GM12872 (cell line): Measurements from ENCODE around the gene MTR.

Experiments
- CTCF ChIP-seq: IDR thresholded peaks from 3 replicates; pipeline ENCODE4 v1.5.1; 2011; ENCODE audit warnings: low read depth, mild to moderate bottlenecking, low read length, moderate library complexity; ENCODE audit not compliant: insufficient read depth

MTR gene

GRCh38 chr1:236841341-236841740 is 46.2 kb downstream of the MTR start:
- TF ChIP-seq CTCF = no peak

GRCh38 chr1:236844499-236845271 is 49.6 kb downstream of the MTR start:
- no peak for TF ChIP-seq CTCF

GRCh38 chr1:236845830-236846229 is 50.7 kb downstream of the MTR start:
- TF ChIP-seq CTCF = no peak

GRCh38 chr1:236848274-236848923 is 53.3 kb downstream of the MTR start:
- TF ChIP-seq CTCF = no peak

- no peak for TF ChIP-seq CTCF
These were observed 55.2 kb downstream of the MTR start for GRCh38 chr1:236850077-236850979.

- no peak for TF ChIP-seq CTCF
These were observed 56.8 kb downstream of the MTR start for GRCh38 chr1:236851871-236852270.
